Activated CD4-positive, alpha-beta T cell treated with anti-CD3 and anti-CD28 coated beads, Interleukin-2, amount 10 ng/mL, durations not matched to agents 7 days and 5 days (primary cell): ENCODE measurements around the gene MGME1. TPM values are rescaled to one million over a fixed set of nuclear protein-coding genes. Genes with fewer than 3 reads are reported as not detected.

Source experiments
- CTCF ChIA-PET: fragments of 350-600 bp; sonication (Branson Sonifier 250); formaldehyde crosslinking; loops from one replicate; lab custom pipeline; 2021; ENCODE audit warnings: antibody characterized with exemption; lab: Charles Lee
- POLR2A ChIA-PET: fragments of 350-600 bp; sonication (Branson Sonifier 250); formaldehyde crosslinking; loops from one replicate; lab custom pipeline; 2021; ENCODE audit warnings: antibody characterized with exemption; lab: Charles Lee
- DNase-seq: peaks from one replicate; pipeline ENCODE4 v3.0.0-alpha.2; 2020
- H3K27ac Mint-ChIP-seq: one replicate; pipeline ENCODE4 v1.8.0; 2021; ENCODE audit warnings: mild to moderate bottlenecking, moderate library complexity, mixed read lengths
- H3K27me3 Mint-ChIP-seq: one replicate; pipeline ENCODE4 v1.8.0; 2021; ENCODE audit warnings: mixed read lengths
- H3K36me3 Mint-ChIP-seq: one replicate; pipeline ENCODE4 v1.8.0; 2021; ENCODE audit warnings: low read depth, mixed read lengths
- H3K4me1 Mint-ChIP-seq: one replicate; pipeline ENCODE4 v1.8.0; 2021; ENCODE audit warnings: mixed read lengths
- H3K4me3 Mint-ChIP-seq: one replicate; pipeline ENCODE4 v1.8.0; 2021; ENCODE audit warnings: mild to moderate bottlenecking, moderate library complexity, mixed read lengths
- H3K9me3 Mint-ChIP-seq: one replicate; pipeline ENCODE4 v1.8.0; 2021; ENCODE audit warnings: mixed read lengths
- total RNA-seq, 2 experiments: library from RNA; stranded (reverse); gene quantifications; one replicate each; pipeline ENCODE4 v1.2.3, GENCODE V29; 2021

The MGME1 gene
- total RNA-seq, 2 experiments from 2014 or later = 36.8 to 41.5 TPM

DNA sequence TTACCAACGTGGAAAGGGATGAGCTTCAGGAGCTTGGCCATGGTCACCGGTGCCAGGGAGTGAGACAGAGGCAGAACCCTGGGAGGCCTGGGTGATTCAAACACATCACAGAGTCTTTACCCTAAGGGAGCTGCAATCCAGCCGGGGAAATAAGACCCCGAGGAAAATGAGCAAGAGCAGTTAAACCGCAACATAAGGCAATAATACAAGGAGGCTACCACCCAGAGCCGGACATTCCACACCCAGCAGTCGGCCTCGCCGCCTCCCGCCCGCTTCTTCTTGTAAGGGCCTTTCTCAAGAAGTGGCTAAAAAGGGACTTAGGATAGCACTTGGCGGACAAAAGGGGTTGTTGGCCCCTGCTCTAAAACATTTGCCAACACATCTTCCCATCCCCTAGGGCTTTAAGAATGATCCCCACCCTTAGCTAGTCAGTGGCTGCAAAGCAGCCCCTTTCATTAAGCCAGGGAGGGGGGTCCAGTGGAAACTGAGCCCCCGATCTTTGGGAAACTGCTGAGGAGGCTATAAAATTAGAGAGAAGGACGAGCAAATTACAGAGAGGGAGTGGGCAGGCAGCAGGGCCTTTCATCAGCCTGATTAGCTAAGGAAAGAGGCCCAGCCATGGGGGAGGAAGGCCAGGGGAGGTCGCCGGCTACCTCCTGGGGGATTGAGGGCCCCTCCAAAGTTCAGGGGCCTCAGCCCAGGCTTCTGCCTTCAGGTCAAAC lies 34.5 kb upstream of the MGME1 start:
- Mint-ChIP-seq H3K27me3 (no peaks in the 10 kb centered on the region), H3K4me1 (peaks cover 6% of the 10 kb centered on the region), H3K4me3 (no peak overlapping the region), H3K9me3 (no peaks in the 10 kb centered on the region), H3K27ac (no peak overlapping the region), H3K36me3 (no peaks in the 10 kb centered on the region)
- DNase-seq = no peak
- ChIA-PET POLR2A (no interaction called here), CTCF (interaction anchor here (0.9 to 1.4 kb wide), 3 partner anchors 33 to 61 kb away, joined by 3 read pairs; no protein-coding TSS in a partner anchor)

DNA sequence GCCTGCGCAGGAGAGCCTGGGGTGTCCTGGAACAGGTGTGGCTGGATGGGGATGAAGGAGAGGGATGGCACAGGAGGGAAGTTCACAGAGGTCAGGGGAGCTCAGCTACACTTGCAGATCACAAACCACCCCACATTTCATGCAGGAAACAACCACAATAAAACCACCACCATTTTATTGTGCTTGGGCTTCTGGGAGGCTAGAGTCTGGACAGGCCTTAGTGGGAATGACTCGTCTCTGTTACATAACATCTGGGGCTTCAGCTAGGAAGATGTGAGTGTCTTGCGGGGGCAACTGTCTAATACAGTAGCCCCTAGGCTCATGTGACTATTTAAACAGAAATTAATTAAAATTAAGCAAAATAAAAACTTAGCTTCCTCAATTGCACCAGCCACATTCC lies 33.6 kb upstream of the MGME1 start:
- CTCF ChIA-PET = interaction anchor here (1.4 kb wide), 1 partner anchor 32 kb away, joined by 3 read pairs; no protein-coding TSS in a partner anchor
- H3K9me3 Mint-ChIP-seq = no peaks in the 10 kb centered on the region
- no peak overlapping the region for H3K4me3 Mint-ChIP-seq
- H3K4me1 Mint-ChIP-seq = peaks cover 15% of the 10 kb centered on the region
- H3K27ac Mint-ChIP-seq = no peak overlapping the region
- H3K27me3 Mint-ChIP-seq = no peaks in the 10 kb centered on the region
- H3K36me3 Mint-ChIP-seq = no peaks in the 10 kb centered on the region
- no peak for DNase-seq
- POLR2A ChIA-PET = no interaction called here

DNA sequence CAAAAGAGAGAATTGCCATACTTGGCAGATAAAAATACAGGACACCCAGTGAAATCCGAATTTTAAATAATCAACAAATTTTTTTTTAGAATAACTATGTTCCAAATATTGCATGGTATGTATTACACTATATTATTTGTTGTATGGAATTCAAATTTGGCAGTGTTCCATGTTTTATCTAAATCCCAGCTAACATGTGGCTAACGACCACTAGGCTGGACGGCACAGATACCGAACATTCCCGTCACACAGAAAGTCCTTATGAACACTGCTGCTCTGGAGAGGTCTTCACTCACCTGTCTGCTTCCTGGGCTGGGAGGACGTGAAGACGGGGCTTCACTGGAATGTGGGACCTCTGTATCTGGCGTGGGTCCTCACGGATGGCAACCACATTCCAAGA lies 33.1 kb upstream of the MGME1 start:
- H3K27ac Mint-ChIP-seq = no peak overlapping the region
- H3K36me3 Mint-ChIP-seq = no peaks in the 10 kb centered on the region
- H3K4me1 Mint-ChIP-seq = peaks cover 21% of the 10 kb centered on the region
- DNase-seq = no peak
- H3K27me3 Mint-ChIP-seq = no peaks in the 10 kb centered on the region
- ChIA-PET POLR2A (no interaction called here), CTCF (interaction anchor here (1.4 kb wide), 1 partner anchor 31 kb away, joined by 3 read pairs; no protein-coding TSS in a partner anchor)
- H3K4me3 Mint-ChIP-seq = no peak overlapping the region
- no peaks in the 10 kb centered on the region for H3K9me3 Mint-ChIP-seq

DNA sequence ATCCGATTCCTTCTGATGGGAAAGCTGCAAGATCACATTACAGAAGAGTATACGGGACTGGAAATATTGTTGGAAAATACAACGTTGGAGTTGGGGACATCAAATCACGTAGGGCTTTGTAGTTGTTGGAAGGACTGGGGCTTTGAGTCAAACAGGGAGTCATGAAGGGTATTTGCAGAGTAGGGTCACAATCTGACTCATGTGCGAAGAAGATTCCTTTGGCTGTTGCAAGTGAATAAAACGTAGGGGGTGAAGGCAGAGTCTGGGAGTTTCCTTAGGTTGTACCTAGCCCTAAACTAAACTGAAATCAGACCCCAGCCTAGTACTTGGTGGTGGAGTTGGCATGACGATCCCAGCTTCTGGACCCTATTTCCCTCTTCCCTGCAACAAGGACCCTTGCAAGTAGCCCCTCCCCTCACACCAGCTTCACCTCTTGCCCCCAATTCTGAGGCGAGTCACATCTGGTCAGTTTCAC lies 32.5 kb upstream of the MGME1 start:
- ChIA-PET POLR2A (no interaction called here), CTCF (interaction anchor here (0.8 to 1.9 kb wide), 3 partner anchors 17 to 254 kb away, joined by 3 to 6 read pairs (median 3); partner anchors contain the start of gene RRBP1)
- no peaks in the 10 kb centered on the region for H3K9me3 Mint-ChIP-seq

DNA sequence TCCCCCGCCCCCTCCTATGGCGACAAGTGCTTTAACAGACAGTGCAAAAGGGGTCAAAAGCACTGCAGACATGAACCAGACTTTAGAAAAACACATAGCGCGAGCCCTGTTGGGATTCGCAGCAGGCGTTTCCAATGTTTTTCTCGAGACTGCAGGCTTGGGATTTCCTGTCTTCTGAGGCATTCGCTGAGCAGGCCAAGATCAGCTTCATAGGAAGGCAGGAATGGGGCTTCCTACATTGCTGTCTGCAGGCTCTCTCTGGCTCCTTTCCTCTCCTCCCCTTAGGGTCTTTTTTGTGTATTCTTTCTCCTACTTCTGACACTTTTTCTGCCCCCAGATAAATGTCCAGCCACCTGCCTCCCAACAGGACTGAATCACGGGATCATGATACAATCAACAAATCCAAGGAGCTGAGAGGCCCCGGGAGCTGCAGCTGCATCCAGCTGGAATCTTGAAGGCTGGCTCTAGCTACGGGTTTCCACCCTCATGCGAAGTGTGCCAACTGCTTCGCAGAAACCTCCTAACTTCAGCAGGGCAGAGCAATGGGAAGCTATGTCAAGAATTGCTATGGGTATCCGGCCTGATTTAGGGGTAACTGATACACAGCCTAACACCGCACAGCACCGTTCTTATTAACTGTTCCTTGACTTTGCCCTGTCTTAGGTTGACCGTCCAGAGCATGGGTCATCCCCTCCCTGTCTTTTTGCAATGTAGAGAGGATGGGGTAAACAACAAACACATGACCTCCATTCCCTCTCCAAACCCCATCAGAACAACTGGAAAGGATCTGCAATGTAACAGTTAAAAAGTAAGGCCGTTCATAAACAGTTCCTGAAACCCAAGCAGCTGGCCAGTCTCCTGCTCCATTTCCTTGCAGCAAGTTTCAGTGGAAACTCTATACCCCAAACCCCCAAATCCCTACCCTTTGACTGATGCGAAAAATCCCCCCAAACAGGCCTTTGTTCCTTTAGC lies 31.8 kb upstream of the MGME1 start:
- Mint-ChIP-seq H3K9me3 (no peaks in the 10 kb centered on the region), H3K27ac (no peak overlapping the region), H3K4me3 (no peak overlapping the region), H3K4me1 (peaks cover 21% of the 10 kb centered on the region), H3K36me3 (peaks cover 9% of the 10 kb centered on the region), H3K27me3 (no peaks in the 10 kb centered on the region)
- DNase-seq = no peak
- CTCF ChIA-PET = interaction anchor here (0.6 to 1.9 kb wide), 6 partner anchors 16 to 254 kb away, joined by 3 to 6 read pairs (median 3); partner anchors contain the start of gene RRBP1
- POLR2A ChIA-PET = no interaction called here

More for the DNA sequence above, 32.5 kb upstream of the MGME1 start:
- Mint-ChIP-seq H3K27ac (no peak overlapping the region), H3K27me3 (no peaks in the 10 kb centered on the region), H3K36me3 (peaks cover 3% of the 10 kb centered on the region), H3K4me3 (no peak overlapping the region), H3K4me1 (peaks cover 21% of the 10 kb centered on the region)
- DNase-seq = no peak

DNA sequence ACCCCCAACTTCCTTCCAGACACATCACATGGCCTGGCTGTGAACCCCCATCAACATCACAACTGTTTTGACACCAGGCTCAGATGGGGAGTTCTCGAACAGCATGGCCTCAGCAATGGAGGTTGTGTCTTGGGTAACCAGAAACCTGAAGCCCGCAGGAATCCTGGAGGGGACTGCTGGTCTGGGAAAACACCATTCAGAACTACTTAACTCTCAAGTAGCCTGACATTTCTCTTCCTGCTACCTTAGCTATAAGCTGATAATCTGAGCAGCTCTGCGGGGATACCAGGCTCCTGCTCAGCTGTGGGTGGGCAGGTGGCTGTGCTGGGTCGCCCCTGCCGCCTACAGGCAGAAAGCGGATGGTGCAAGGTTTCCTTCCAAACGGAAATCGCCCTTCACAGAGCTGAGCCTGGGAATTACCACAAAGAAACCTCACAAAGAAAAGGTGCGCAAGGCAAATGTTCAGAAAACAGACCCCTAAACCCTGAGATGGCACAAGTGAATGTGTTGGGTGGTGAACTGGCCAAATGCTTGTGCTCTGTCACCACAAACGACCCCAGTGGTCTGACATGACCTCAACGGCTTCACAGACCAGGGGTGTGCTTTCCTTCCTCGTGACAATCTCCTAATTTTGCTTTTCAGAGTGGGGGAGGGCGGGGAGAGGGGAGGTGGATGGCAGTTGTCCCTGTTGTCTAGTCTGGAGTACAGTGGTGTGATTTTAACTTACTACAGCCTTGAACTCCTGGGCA lies 29.8 kb upstream of the MGME1 start:
- no peaks in the 10 kb centered on the region for H3K9me3 Mint-ChIP-seq
- POLR2A ChIA-PET = interaction anchor here (0.5 to 0.6 kb wide), 2 partner anchors 254 to 339 kb away, joined by 3 to 4 read pairs; no protein-coding TSS in a partner anchor
- H3K27me3 Mint-ChIP-seq = no peaks in the 10 kb centered on the region
- DNase-seq = peak; percentile 59
- CTCF ChIA-PET = interaction anchor here (0.7 to 2.6 kb wide), 16 partner anchors 9 to 438 kb away, joined by 3 to 9 read pairs (median 4); partner anchors contain the start of gene RRBP1
- H3K27ac Mint-ChIP-seq = peak overlapping the region; percentile 52
- H3K36me3 Mint-ChIP-seq = peaks cover 25% of the 10 kb centered on the region
- no peak overlapping the region for H3K4me3 Mint-ChIP-seq
- peaks cover 24% of the 10 kb centered on the region for H3K4me1 Mint-ChIP-seq

DNA sequence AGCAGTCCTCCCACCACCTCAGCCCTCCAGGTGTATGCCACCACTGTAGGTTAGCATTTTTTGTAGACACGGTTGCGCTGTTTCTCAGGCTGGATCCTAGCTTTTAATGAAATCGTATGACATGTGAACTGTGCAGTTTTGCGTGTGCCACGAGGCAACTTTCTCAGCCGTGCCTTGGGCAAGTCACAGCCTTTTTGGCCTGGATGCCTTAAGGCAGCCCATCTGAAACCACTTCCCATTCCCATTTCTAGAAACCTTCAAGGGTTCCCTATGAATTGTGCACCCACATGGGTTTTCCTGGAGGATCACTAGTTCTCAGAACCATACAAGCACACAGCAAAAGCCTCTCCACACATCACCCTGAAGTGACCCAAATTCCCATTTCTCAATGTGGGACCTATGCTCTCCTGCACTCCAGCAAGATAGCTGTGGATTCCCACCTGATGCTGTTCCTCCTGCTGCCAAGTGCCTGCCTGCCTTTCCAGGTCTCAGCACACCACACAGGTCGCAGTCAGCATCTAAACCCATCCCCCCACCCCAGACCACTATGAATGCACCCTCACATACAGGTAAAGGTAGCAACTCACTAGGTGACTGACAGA lies 29.1 kb upstream of the MGME1 start:
- POLR2A ChIA-PET = interaction anchor here (0.5 kb wide), 1 partner anchor 339 kb away, joined by 3 read pairs; no protein-coding TSS in a partner anchor
- DNase-seq = no peak
- no peak overlapping the region for H3K4me3 Mint-ChIP-seq

DNA sequence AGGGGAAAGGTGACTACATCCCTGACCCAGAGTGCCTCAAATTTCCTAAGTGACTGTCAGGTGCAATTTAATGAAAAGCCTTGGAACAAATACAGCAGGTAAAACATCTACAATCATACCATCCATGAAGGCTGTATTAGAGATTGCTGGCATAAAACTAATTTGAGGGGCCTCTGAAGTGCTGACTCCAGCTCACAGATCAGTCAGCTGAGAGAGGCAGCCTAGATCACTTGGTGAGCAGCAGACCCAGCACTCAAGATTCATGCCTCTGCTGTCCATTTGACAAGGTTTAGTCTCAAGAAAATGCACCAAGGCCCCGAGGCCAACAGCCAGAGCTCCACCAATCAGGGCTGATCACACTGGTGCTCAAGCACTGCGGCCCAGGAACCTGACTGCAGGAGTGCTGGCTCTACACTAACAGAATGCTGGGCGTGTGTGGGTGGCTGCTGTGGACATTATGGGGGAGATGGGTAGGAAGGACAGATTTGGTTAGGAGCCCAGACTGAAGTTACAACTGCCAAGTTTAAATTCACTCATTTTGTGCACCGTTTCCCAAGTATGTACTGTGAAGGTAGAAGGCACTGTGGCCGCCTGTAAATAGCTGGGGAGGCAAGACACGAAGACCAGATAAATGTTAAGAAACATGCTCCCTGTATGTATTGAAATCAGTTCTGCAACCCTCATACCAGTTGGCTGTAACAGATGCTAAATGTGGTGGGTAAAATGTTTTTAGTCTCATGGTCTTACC lies 28.4 kb upstream of the MGME1 start:
- ChIA-PET CTCF (interaction anchor here (1.3 to 2.6 kb wide), 2 partner anchors 23 to 258 kb away, joined by 3 to 8 read pairs; no protein-coding TSS in a partner anchor), POLR2A (no interaction called here)
- Mint-ChIP-seq H3K36me3 (peaks cover 33% of the 10 kb centered on the region), H3K27ac (no peak overlapping the region), H3K27me3 (no peaks in the 10 kb centered on the region), H3K4me1 (peaks cover 25% of the 10 kb centered on the region), H3K9me3 (no peaks in the 10 kb centered on the region), H3K4me3 (no peak overlapping the region)
- DNase-seq = no peak

More for the DNA sequence above, 29.1 kb upstream of the MGME1 start:
- H3K36me3 Mint-ChIP-seq = peaks cover 28% of the 10 kb centered on the region
- peak overlapping the region; percentile 73 for H3K27ac Mint-ChIP-seq
- no peaks in the 10 kb centered on the region for H3K27me3 Mint-ChIP-seq
- CTCF ChIA-PET = interaction anchor here (0.8 to 2.6 kb wide), 16 partner anchors 9 to 439 kb away, joined by 3 to 9 read pairs (median 4); partner anchors contain the start of gene RRBP1
- H3K4me1 Mint-ChIP-seq = peaks cover 25% of the 10 kb centered on the region
- H3K9me3 Mint-ChIP-seq = no peaks in the 10 kb centered on the region

DNA sequence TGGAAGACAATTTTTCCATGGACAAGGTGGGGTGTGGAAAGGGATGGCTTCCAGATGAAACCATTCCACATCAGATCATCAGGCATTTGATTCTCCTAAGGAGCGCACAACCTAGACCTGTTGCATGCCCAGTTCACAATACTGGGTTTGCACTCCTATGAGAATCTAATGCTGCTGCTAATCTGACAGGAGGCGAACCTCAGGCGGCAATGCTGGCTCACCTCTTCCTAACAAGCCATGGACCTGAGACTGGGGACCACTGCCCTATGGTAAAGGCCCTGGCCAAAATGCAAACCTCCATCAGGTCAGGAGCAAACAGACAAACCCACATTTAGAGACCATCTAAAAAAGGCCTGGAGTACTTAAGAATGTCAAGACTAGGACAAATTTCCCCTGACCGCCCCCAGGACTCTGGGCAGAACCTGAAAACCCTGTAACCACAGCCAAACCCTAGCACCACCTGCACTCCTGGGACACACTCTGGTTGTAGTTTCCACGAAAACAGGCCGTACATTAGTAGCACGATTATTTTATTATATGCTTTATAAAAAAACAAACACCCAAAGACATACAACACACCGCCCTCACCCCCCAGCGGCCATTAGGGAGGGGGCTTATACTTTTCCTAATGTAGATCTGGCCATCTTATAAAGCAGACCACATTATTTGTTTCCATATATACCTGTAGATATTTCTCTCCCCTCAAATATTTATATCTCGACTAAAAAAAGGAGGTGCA lies 27.6 kb upstream of the MGME1 start:
- Mint-ChIP-seq H3K36me3 (peaks cover 40% of the 10 kb centered on the region), H3K9me3 (no peaks in the 10 kb centered on the region), H3K27ac (no peak overlapping the region), H3K4me3 (no peak overlapping the region), H3K4me1 (peaks cover 25% of the 10 kb centered on the region), H3K27me3 (no peaks in the 10 kb centered on the region)
- ChIA-PET POLR2A (no interaction called here), CTCF (interaction anchor here (1.3 kb wide), 1 partner anchor 259 kb away, joined by 3 read pairs; no protein-coding TSS in a partner anchor)
- no peak for DNase-seq

DNA sequence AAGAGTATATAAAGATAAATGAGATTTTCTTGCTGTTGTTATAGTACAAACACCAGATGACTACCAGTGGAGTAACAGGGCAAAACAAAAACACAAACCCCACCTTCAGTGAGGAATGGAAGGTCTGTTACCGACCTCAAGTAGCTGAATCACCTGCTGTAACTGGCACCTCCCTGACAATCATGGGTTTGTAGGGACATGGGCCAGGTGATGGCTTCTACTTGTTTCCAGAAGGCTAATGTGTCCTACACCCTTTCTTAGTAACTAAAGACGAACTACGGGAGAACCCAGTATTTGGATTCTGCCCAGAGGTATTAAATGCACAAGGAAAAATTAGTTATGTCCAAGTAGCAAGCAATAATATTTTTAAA lies 27.0 kb upstream of the MGME1 start:
- Mint-ChIP-seq H3K27ac (no peak overlapping the region), H3K4me3 (no peak overlapping the region), H3K36me3 (peaks cover 46% of the 10 kb centered on the region), H3K4me1 (peaks cover 25% of the 10 kb centered on the region), H3K9me3 (no peaks in the 10 kb centered on the region), H3K27me3 (no peaks in the 10 kb centered on the region)
- DNase-seq = no peak
- ChIA-PET POLR2A (no interaction called here), CTCF (no interaction called here)
